H1 (cell line): Measurements from ENCODE around the gene BCL2L14. TPM values are rescaled to one million over a fixed set of nuclear protein-coding genes. Genes with fewer than 3 reads are reported as not detected.

ENCODE experiments used
- CBX5 ChIP-seq: fragments of 300-800, 300-1000 bp; sonication (generic); IDR thresholded peaks from 2 replicates; pipeline ENCODE4 v1.7.1; 2016; ENCODE audit warnings: antibody characterized with exemption, low read length, low read depth
- CTBP2 ChIP-seq: IDR thresholded peaks from 2 replicates; pipeline ENCODE4 v1.7.0; 2011; ENCODE audit warnings: borderline replicate concordance, mild to moderate bottlenecking, moderate library complexity, mixed read lengths, low read length; ENCODE audit not compliant: insufficient read depth, insufficient read length
- NRF1 ChIP-seq: IDR thresholded peaks from 2 replicates; pipeline ENCODE4 v1.6.1; 2011; ENCODE audit warnings: mild to moderate bottlenecking, low read depth, low read length, improper control_type of control experiment
- SP2 ChIP-seq: IDR thresholded peaks from 2 replicates; pipeline ENCODE4 v1.6.1; 2012; ENCODE audit warnings: mild to moderate bottlenecking, low read length, inconsistent platforms
- polyA plus RNA-seq, 7 experiments: library from polyadenylated mRNA; depleted of rRNA in 3 of 7; stranded (reverse) in 5 of 7; unstranded in 2 of 7; fragments of >200 nt in 5 of 7; fragments of 200-250 nt in 2 of 7; gene quantifications; 1 replicate in 5 of 7; 2 replicates in 1 of 7; 4 replicates in 1 of 7; pipeline versions ENCODE4 v1.2.1 to v1.2.3, GENCODE V29; 2011 to 2013; ENCODE audit warnings: missing spikeins in 2 of 7, mixed read lengths in 2 of 7
- total RNA-seq: library from RNA; stranded (reverse); fragmentation: NEBNext Ultra II Directional; extraction: Animal tissue kit (Norgen Biotek cat#: 25700); gene quantifications from 2 replicates; pipeline ENCODE4 v1.2.1, GENCODE V29; 2021
- TF ChIP-seq, protein P1 (sequence below): IDR thresholded peaks from 2 replicates; pipeline ENCODE4 v1.6.1; 2012; ENCODE audit warnings: inconsistent platforms

BCL2L14 gene
- total and polyA plus RNA-seq, 2 of the 8 experiments (the other 6 are each of a cell fraction or from before 2014, with no cell fraction given) = 0.80 to 2.4 TPM

DNA sequence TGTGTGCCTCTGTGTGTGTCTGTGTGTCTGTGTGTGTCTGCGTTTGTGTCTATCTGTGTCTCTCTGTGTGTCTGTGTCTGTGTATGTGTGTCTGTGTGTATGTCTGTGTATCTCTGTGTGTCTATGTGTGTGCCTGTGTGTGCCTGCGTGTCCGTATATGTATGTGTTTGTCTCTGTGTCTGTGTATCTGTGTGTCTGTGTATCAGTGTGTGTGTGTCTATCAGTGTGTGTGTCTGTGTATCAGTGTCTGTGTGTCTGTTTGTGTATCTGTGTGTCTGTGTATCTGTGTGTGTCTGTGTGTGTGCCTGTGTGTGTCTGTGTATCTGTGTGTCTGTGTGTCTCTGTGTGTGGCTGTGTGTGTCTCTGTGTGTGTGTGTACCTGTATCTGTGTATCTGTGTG, 23.1 kb upstream of the BCL2L14 start (continued):
- TF ChIP-seq CBX5 (no peak), SP2 (no peak), CTBP2 (no peak), NRF1 (no peak)
- TF ChIP-seq, protein P1, sequence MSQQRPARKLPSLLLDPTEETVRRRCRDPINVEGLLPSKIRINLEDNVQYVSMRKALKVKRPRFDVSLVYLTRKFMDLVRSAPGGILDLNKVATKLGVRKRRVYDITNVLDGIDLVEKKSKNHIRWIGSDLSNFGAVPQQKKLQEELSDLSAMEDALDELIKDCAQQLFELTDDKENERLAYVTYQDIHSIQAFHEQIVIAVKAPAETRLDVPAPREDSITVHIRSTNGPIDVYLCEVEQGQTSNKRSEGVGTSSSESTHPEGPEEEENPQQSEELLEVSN = no peak
